ENCODE data around the gene HERC2. TPM values are rescaled to one million over a fixed set of nuclear protein-coding genes. Genes with fewer than 3 reads are reported as not detected.
A peak's percentile ranks its signal among the peaks of the same experiment; 100 is the strongest.
"Not testable (repeated sequence)": the region's sequence is repeated elsewhere in the genome, so short reads cannot be mapped to it uniquely, and the experiment has no call there.

HERC2 gene
- polyA plus RNA-seq, 3 donors from 2014 or later, result 4.8 to 13.9 (median 7.6) TPM

- H3K9me3 Mint-ChIP-seq; DNase-seq; H3K27ac Mint-ChIP-seq; H3K4me3 Mint-ChIP-seq; H3K27me3 Mint-ChIP-seq (ENCODE audit: low read depth in 3 of 3); H3K4me1 Mint-ChIP-seq: not testable (repeated sequence)
- H3K36me3 Mint-ChIP-seq, result peaks cover 23 to 42% (median 24%) of the 10 kb centered on the region in 3 donors
These were observed 200.4 kb downstream of the HERC2 start for GRCh38 chr15:28121577-28121976.

- H3K36me3 Mint-ChIP-seq, result peaks cover 28 to 49% (median 31%) of the 10 kb centered on the region in 3 donors
- H3K27ac Mint-ChIP-seq, result no peak overlapping the region
- H3K9me3 Mint-ChIP-seq, result no peaks in the 10 kb centered on the region
- H3K4me3 Mint-ChIP-seq, result no peak overlapping the region
- peaks cover 4 to 7% of the 10 kb centered on the region in 2 donors for H3K4me1 Mint-ChIP-seq
- H3K27me3 Mint-ChIP-seq (ENCODE audit: low read depth in 3 of 3), result peaks cover 0 to 2% (median 0%) of the 10 kb centered on the region in 3 donors
- no peak for DNase-seq
These were observed 201.7 kb downstream of the HERC2 start for GRCh38 chr15:28120359-28120640.

GRCh38 chr15:28118531-28118930 is 203.4 kb downstream of the HERC2 start:
- Mint-ChIP-seq H3K36me3 (peaks cover 32 to 47% (median 37%) of the 10 kb centered on the region in 3 donors), H3K4me1 (peaks cover 3 to 5% of the 10 kb centered on the region in 2 donors)

GRCh38 chr15:28118083-28118482 is 203.9 kb downstream of the HERC2 start:
- no peak overlapping the region for H3K27ac Mint-ChIP-seq
- H3K36me3 Mint-ChIP-seq, result peaks cover 31 to 42% (median 32%) of the 10 kb centered on the region in 3 donors
- peaks cover 0 to 2% (median 0%) of the 10 kb centered on the region in 3 donors for H3K27me3 Mint-ChIP-seq (ENCODE audit: low read depth in 3 of 3)
- peaks cover 0 to under 1% of the 10 kb centered on the region in 2 donors for H3K4me1 Mint-ChIP-seq
- no peaks in the 10 kb centered on the region for H3K9me3 Mint-ChIP-seq
- no peak for DNase-seq
- H3K4me3 Mint-ChIP-seq, result no peak overlapping the region

More at GRCh38 chr15:28118531-28118930, 203.4 kb downstream of the HERC2 start:
- no peak overlapping the region for H3K27ac Mint-ChIP-seq
- no peaks in the 10 kb centered on the region for H3K9me3 Mint-ChIP-seq
- H3K27me3 Mint-ChIP-seq (ENCODE audit: low read depth in 3 of 3), result peaks cover 0 to 2% (median 0%) of the 10 kb centered on the region in 3 donors
- H3K4me3 Mint-ChIP-seq, result no peak overlapping the region
- no peak for DNase-seq

- H3K27me3 Mint-ChIP-seq (ENCODE audit: low read depth in 3 of 3), result peaks cover 0 to 2% (median 0%) of the 10 kb centered on the region in 3 donors
These were observed 204.5 kb downstream of the HERC2 start for GRCh38 chr15:28117432-28117990.

GRCh38 chr15:28116521-28117431 is 205.2 kb downstream of the HERC2 start:
- H3K27ac Mint-ChIP-seq, result no peak overlapping the region
- H3K27me3 Mint-ChIP-seq (ENCODE audit: low read depth in 3 of 3), result peaks cover 0 to 2% (median 0%) of the 10 kb centered on the region in 3 donors
- no peaks in the 10 kb centered on the region for H3K4me1 Mint-ChIP-seq
- H3K36me3 Mint-ChIP-seq, result peaks cover 35 to 44% (median 39%) of the 10 kb centered on the region in 3 donors
- DNase-seq, result no peak
- H3K4me3 Mint-ChIP-seq, result no peak overlapping the region
- H3K9me3 Mint-ChIP-seq, result no peaks in the 10 kb centered on the region

More at GRCh38 chr15:28117432-28117990, 204.5 kb downstream of the HERC2 start:
- Mint-ChIP-seq H3K4me1 (no peaks in the 10 kb centered on the region), H3K4me3 (no peak overlapping the region), H3K36me3 (peaks cover 28 to 39% (median 32%) of the 10 kb centered on the region in 3 donors), H3K27ac (no peak overlapping the region), H3K9me3 (no peaks in the 10 kb centered on the region)
- DNase-seq, result no peak

GRCh38 chr15:28115871-28116270 is 206.1 kb downstream of the HERC2 start:
- Mint-ChIP-seq H3K4me3 (no peak overlapping the region), H3K27ac (peak overlapping the region in 1 of 6 donors; percentile 11), H3K36me3 (peaks cover 38 to 46% (median 44%) of the 10 kb centered on the region in 3 donors), H3K27me3 (ENCODE audit: low read depth in 3 of 3) (peaks cover 0 to 5% (median 0%) of the 10 kb centered on the region in 3 donors), H3K4me1 (no peaks in the 10 kb centered on the region), H3K9me3 (no peaks in the 10 kb centered on the region)
- DNase-seq, result no peak

GRCh38 chr15:28114721-28115622 is 207.0 kb downstream of the HERC2 start:
- DNase-seq, result no peak
- H3K4me1 Mint-ChIP-seq, result peaks cover 6 to 8% of the 10 kb centered on the region in 2 donors
- no peaks in the 10 kb centered on the region for H3K9me3 Mint-ChIP-seq
- H3K4me3 Mint-ChIP-seq, result no peak overlapping the region
- H3K36me3 Mint-ChIP-seq, result peaks cover 30 to 40% (median 35%) of the 10 kb centered on the region in 3 donors
- no peak overlapping the region for H3K27ac Mint-ChIP-seq
- H3K27me3 Mint-ChIP-seq (ENCODE audit: low read depth in 3 of 3), result peaks cover 0 to 5% (median 2%) of the 10 kb centered on the region in 3 donors

- Mint-ChIP-seq H3K4me1 (peaks cover 15 to 17% of the 10 kb centered on the region in 2 donors), H3K4me3 (no peak overlapping the region), H3K27me3 (ENCODE audit: low read depth in 3 of 3) (peaks cover 0 to 5% (median 5%) of the 10 kb centered on the region in 3 donors), H3K27ac (no peak overlapping the region), H3K9me3 (peaks cover 0 to 2% (median 0%) of the 10 kb centered on the region in 6 donors), H3K36me3 (peaks cover 29 to 40% (median 33%) of the 10 kb centered on the region in 3 donors)
- no peak for DNase-seq
These were observed 207.9 kb downstream of the HERC2 start for GRCh38 chr15:28114114-28114455.

GRCh38 chr15:28113394-28114113 is 208.4 kb downstream of the HERC2 start:
- peaks cover 0 to 6% (median 5%) of the 10 kb centered on the region in 3 donors for H3K27me3 Mint-ChIP-seq (ENCODE audit: low read depth in 3 of 3)
- H3K4me3 Mint-ChIP-seq, result no peak overlapping the region
- no peak for DNase-seq
- H3K4me1 Mint-ChIP-seq, result peaks cover 20 to 22% of the 10 kb centered on the region in 2 donors
- peaks cover 0 to 2% (median 0%) of the 10 kb centered on the region in 6 donors for H3K9me3 Mint-ChIP-seq
- H3K36me3 Mint-ChIP-seq, result peaks cover 29 to 39% (median 33%) of the 10 kb centered on the region in 3 donors
- no peak overlapping the region for H3K27ac Mint-ChIP-seq

GRCh38 chr15:28112962-28113361 is 209.0 kb downstream of the HERC2 start:
- peaks cover 1 to 7% (median 6%) of the 10 kb centered on the region in 3 donors for H3K27me3 Mint-ChIP-seq (ENCODE audit: low read depth in 3 of 3)
- peaks cover 21 to 23% of the 10 kb centered on the region in 2 donors for H3K4me1 Mint-ChIP-seq
- no peak overlapping the region for H3K27ac Mint-ChIP-seq
- peaks cover 0 to 2% (median 0%) of the 10 kb centered on the region in 6 donors for H3K9me3 Mint-ChIP-seq
- H3K4me3 Mint-ChIP-seq, result no peak overlapping the region
- H3K36me3 Mint-ChIP-seq, result peaks cover 27 to 37% (median 33%) of the 10 kb centered on the region in 3 donors
- no peak for DNase-seq

GRCh38 chr15:28112101-28112760 is 209.7 kb downstream of the HERC2 start:
- H3K4me1 Mint-ChIP-seq, result peaks cover 26 to 28% of the 10 kb centered on the region in 2 donors
- peak overlapping the region in 4 of 6 donors; percentile 36 to 68 (median 52) for H3K27ac Mint-ChIP-seq
- H3K9me3 Mint-ChIP-seq, result peaks cover 0 to 2% (median 0%) of the 10 kb centered on the region in 6 donors
- no peak for DNase-seq
- no peak overlapping the region for H3K4me3 Mint-ChIP-seq
- H3K36me3 Mint-ChIP-seq, result peaks cover 25 to 29% (median 26%) of the 10 kb centered on the region in 3 donors
- H3K27me3 Mint-ChIP-seq (ENCODE audit: low read depth in 3 of 3), result peaks cover 3 to 11% (median 7%) of the 10 kb centered on the region in 3 donors

Measured in immature natural killer cell (primary cell).